Tibial artery (tissue), 4 donors: ENCODE results near the gene TTC23.

Experiments used
- DNase-seq, 2 donors: peaks; one replicate each; pipeline ENCODE4 v3.0.0-alpha.2; 2019
- H3K27ac ChIP-seq, 2 donors: fragments of 200-600 bp; sonication (generic) in 1 of 2; 1 replicate in 1 of 2; 2 replicates in 1 of 2; pipeline ENCODE4 v1.5.1; 2018 to 2019; ENCODE audit warnings: mild to moderate bottlenecking in 1 of 2
- H3K27me3 ChIP-seq, 2 donors: fragments of 200-600 bp; sonication (generic) in 1 of 2; one replicate each; pipeline versions ENCODE4 v1.5.1 to v1.6.0; 2016 to 2019
- H3K36me3 ChIP-seq, 3 donors: fragments of 200-600 bp; sonication (generic) in 2 of 3; one replicate each; pipeline ENCODE4 v1.5.1; 2016 to 2019; ENCODE audit warnings: mild to moderate bottlenecking in 2 of 3
- H3K4me1 ChIP-seq, 4 donors: fragments of 200-600 bp; sonication (generic) in 2 of 4; 1 replicate in 3 of 4; 2 replicates in 1 of 4; pipeline ENCODE4 v1.5.1; 2016 to 2019
- H3K4me3 ChIP-seq, 2 donors: fragments of 200-600 bp; sonication (generic) in 1 of 2; 1 replicate in 1 of 2; 2 replicates in 1 of 2; pipeline ENCODE4 v1.5.1; 2018 to 2019; ENCODE audit warnings: mild to moderate bottlenecking in 2 of 2
- H3K9me3 ChIP-seq, 3 donors: fragments of 200-600 bp; sonication (generic) in 1 of 3; one replicate each; pipeline ENCODE4 v1.5.1; 2016 to 2019
- intact Hi-C: fragments of 100-400 bp; cut with DNase I; formaldehyde crosslinking; loops from one replicate; pipeline ENCODE4 v1.15.0; 2023; ENCODE audit warnings: low total_unique reads
- TF ChIP-seq, protein P1 (sequence below), 2 experiments: fragments of 200-600 bp in 1 of 2; fragments of 450-650 bp in 1 of 2; IDR thresholded peaks; one replicate each; pipeline ENCODE4 v1.5.1; 2017 to 2019; ENCODE audit warnings: antibody characterized with exemption in 2 of 2, mild to moderate bottlenecking in 1 of 2, moderate library complexity in 1 of 2

The TTC23 gene

DNA sequence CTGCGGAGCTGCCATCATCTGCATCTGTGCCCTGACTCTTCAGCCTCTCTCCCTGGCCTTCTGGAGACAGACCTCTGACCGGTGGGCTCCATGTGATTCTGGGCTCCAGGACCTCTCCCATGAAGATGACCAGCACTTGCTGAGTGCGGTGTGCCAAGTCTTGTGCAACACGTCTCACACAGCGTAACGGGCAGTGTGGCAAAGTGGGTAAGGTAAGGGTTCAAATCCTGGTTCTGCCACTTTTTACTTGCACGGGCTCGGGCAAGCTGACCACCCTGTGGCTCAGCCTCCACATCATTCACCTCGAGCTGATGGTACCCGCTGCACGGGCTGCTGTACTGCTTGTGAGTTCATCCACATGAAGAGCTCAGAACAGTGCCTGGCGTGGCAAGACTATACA, 151.0 kb downstream of the TTC23 start:
- Histone ChIP-seq H3K27me3 (no peaks in the 10 kb centered on the region), H3K36me3 (no peaks in the 10 kb centered on the region), H3K27ac (no peak overlapping the region), H3K4me3 (no peak overlapping the region), H3K4me1 (peaks cover 0 to 9% (median 6%) of the 10 kb centered on the region in 4 donors), H3K9me3 (no peaks in the 10 kb centered on the region)
- intact Hi-C loops = no loop called here
- TF ChIP-seq, protein P1, sequence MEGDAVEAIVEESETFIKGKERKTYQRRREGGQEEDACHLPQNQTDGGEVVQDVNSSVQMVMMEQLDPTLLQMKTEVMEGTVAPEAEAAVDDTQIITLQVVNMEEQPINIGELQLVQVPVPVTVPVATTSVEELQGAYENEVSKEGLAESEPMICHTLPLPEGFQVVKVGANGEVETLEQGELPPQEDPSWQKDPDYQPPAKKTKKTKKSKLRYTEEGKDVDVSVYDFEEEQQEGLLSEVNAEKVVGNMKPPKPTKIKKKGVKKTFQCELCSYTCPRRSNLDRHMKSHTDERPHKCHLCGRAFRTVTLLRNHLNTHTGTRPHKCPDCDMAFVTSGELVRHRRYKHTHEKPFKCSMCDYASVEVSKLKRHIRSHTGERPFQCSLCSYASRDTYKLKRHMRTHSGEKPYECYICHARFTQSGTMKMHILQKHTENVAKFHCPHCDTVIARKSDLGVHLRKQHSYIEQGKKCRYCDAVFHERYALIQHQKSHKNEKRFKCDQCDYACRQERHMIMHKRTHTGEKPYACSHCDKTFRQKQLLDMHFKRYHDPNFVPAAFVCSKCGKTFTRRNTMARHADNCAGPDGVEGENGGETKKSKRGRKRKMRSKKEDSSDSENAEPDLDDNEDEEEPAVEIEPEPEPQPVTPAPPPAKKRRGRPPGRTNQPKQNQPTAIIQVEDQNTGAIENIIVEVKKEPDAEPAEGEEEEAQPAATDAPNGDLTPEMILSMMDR (IDR thresholded peaks at IDR 0.05) = no peak
- DNase-seq = no peak

DNA sequence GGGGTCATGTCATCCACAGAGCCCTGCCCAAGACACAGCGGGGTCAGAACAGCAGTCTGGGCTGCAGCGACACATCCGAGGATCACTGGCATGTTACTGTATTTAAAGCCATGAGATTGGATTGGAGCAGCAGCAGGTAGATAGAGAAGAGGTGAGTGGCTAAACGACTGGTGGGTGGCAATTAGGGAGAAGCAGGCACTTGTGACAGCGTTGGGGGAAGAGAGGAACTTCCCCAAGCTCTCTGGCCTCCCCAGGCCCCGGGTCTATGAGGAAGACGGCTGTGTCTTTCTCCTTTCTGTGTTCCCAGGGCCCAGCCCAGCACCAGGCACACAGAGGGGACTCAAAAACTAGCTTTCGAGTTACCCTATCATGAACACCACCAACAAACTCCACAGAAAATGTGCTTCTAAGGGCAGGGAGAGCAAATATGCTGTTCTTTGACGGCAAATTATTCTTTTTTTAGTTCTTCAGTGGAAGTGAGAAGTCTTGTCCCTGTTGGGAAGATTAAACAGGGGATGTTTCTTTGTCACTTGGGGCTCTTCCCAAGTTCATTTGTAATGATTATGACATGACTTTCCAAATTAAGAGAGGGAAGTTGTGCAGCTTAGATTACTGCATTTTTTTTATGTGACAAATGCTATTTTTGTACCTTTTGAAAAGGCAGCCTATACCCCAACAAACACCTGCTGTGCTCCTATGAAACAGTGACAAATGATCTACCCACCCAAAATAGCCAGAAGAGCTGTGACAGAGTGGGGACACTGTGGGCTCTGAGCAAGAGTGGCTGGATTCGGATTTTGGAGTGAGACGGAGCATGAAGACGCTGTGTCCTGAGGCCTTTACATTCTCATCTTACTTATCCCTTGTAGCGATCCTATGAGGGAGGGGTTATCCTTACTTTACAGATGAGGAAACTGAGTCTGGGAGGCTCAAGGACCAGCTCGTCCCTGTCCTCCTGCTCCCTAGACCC, 151.7 kb downstream of the TTC23 start:
- H3K27me3 ChIP-seq = no peaks in the 10 kb centered on the region
- no peaks in the 10 kb centered on the region for H3K9me3 ChIP-seq
- H3K4me1 ChIP-seq = peaks cover 0 to 9% (median 6%) of the 10 kb centered on the region in 4 donors
- intact Hi-C loops = loop anchor here (2.0 kb wide), 1 partner anchor 113 kb away; no protein-coding TSS in a partner anchor
- TF ChIP-seq, protein P1 (IDR thresholded peaks at IDR 0.05) = no peak
- no peak overlapping the region for H3K27ac ChIP-seq
- H3K4me3 ChIP-seq = no peak overlapping the region
- H3K36me3 ChIP-seq = no peaks in the 10 kb centered on the region
- no peak for DNase-seq

DNA sequence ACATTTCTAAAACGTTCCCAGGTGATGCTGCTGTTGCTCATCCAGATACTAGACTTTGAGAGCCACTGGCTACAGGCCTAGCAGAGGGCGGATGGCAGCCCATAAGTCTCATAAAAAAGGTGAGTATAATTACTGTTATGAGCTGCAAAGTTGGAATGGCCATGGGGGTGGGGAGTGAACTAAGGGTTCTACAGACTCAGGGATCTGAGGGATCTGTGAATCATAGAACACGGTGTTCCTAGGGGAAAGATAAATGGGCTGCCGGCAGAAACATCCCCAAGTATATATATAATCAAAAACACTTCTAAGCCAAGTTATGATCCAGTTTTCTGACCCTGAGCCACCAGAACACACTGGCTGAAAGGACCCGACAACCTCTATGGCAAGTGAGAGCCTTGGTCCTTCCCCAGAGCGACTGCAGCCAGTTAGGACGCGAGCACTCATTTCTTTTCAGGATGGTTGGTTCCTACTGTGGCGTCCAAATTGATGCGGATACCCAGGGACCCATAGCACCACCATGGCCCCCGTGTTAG, 152.4 kb downstream of the TTC23 start:
- H3K4me1 ChIP-seq = peaks cover 0 to 9% (median 6%) of the 10 kb centered on the region in 4 donors
- H3K9me3 ChIP-seq = no peaks in the 10 kb centered on the region
- no peak overlapping the region for H3K4me3 ChIP-seq
- no peak for DNase-seq
- no peak overlapping the region for H3K27ac ChIP-seq
- intact Hi-C loops = loop anchor here (2.0 kb wide), 1 partner anchor 114 kb away; no protein-coding TSS in a partner anchor
- TF ChIP-seq, protein P1 (IDR thresholded peaks at IDR 0.05) = no peak
- no peaks in the 10 kb centered on the region for H3K36me3 ChIP-seq
- no peaks in the 10 kb centered on the region for H3K27me3 ChIP-seq

DNA sequence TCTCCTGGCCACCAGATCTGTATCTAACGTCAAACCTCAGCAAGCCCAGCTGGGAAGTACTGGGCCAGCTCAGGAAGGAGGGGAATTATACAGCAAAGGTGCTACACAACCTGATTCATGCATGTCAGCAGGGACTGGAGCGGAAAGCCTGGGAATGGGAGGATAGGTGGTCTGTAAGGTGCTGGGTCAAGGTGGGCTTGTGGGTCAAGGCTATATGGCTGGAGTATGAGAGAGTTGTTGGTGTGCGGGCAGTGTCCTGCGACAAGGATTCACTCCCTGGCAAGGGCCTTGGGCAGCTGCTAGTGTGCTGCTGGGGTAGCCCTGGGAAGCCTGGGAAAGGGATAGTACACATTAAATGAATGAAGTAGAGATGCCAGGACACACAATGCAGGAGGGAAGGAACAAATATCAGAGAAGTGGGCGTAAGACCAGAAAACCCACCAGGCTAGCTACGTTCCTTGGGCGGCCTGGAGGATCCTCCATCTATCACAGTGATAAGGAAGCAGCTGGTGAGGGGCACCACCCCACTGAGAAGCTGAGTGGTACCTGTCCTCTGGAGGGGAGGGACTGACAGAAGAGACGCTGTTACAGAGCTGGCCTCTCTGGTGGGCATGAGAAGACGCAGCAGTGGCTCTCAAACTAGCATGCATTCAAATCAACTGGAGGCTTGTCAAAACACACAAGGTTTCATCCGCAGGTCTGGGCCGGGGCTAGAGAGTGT, 153.0 kb downstream of the TTC23 start:
- Histone ChIP-seq H3K4me1 (peaks cover 0 to 9% (median 6%) of the 10 kb centered on the region in 4 donors), H3K9me3 (no peaks in the 10 kb centered on the region), H3K27me3 (no peaks in the 10 kb centered on the region), H3K4me3 (no peak overlapping the region), H3K36me3 (no peaks in the 10 kb centered on the region), H3K27ac (no peak overlapping the region)
- TF ChIP-seq, protein P1 (IDR thresholded peaks at IDR 0.05) = no peak
- intact Hi-C loops = loop anchor here (2.0 kb wide), 1 partner anchor 114 kb away; no protein-coding TSS in a partner anchor
- no peak for DNase-seq

DNA sequence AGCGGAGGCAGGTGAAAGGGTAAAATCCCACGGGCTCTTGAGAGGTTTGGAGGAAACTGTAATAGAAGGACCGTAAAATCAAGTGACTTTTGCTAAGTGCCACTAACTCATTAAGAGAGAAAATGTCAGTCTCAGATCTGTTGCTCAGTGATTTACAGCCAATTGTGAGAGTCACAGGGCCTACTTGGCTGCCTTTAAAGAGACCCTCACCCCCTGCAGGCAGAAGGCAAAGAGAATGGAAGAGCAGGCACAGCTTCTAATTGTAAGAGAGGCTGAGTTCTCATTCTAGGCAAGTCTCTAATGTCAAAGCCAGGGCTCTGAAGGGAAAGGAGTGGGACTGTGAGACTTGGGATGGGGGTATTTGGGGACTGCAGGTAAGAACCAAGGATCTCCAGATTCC, 153.8 kb downstream of the TTC23 start:
- Histone ChIP-seq H3K9me3 (no peaks in the 10 kb centered on the region), H3K27me3 (no peaks in the 10 kb centered on the region), H3K36me3 (no peaks in the 10 kb centered on the region), H3K4me3 (no peak overlapping the region), H3K27ac (no peak overlapping the region), H3K4me1 (peaks cover 0 to 6% (median 5%) of the 10 kb centered on the region in 4 donors)
- no peak for DNase-seq
- TF ChIP-seq, protein P1 (IDR thresholded peaks at IDR 0.05) = no peak
- intact Hi-C loops = loop anchor here (2.0 kb wide), 1 partner anchor 115 kb away; no protein-coding TSS in a partner anchor
